Uterus (tissue), 2 donors: ENCODE data around the gene TK2.

Experiments
- CTCF ChIP-seq, 4 experiments: fragments of 200-600 bp in 2 of 4; fragments of 450-650 bp in 2 of 4; sonication (generic) in 2 of 4; IDR thresholded peaks; one replicate each; pipeline ENCODE4 v1.5.1; 2016 to 2019; ENCODE audit warnings: antibody characterized with exemption in 4 of 4, mild to moderate bottlenecking in 2 of 4, moderate library complexity in 1 of 4
- POLR2A ChIP-seq, 2 donors: fragments of 450-650 bp; IDR thresholded peaks; one replicate each; pipeline ENCODE4 v1.6.1; 2016; ENCODE audit warnings: antibody characterized with exemption in 2 of 2, mild to moderate bottlenecking in 1 of 2, moderate library complexity in 1 of 2

- TF ChIP-seq POLR2A (IDR thresholded peaks at IDR 0.05): no peak
- no peak for TF ChIP-seq CTCF (IDR thresholded peaks at IDR 0.05)
Observed at GRCh38 chr16:66563574-66564334, 13.8 kb upstream of the TK2 start.
